IPS-18a (cell line): ENCODE data around the gene MAP9.

Experiments
- H3K27ac ChIP-seq: one replicate; pipeline ENCODE4 v1.5.1; 2013; ENCODE audit warnings: low read length
- H3K27me3 ChIP-seq: one replicate; pipeline ENCODE4 v1.6.1; 2013; ENCODE audit warnings: mild to moderate bottlenecking, low read length; ENCODE audit not compliant: control insufficient read depth, insufficient read depth
- H3K36me3 ChIP-seq: one replicate; pipeline ENCODE4 v1.6.1; 2013; ENCODE audit warnings: low read depth, low read length; ENCODE audit not compliant: control insufficient read depth
- H3K4me1 ChIP-seq: one replicate; pipeline ENCODE4 v1.6.1; 2013; ENCODE audit warnings: low read depth, low read length; ENCODE audit not compliant: control insufficient read depth
- H3K4me3 ChIP-seq: one replicate; pipeline ENCODE4 v1.5.1; 2013; ENCODE audit warnings: low read length
- H3K9ac ChIP-seq: one replicate; pipeline ENCODE4 v1.6.1; 2013; ENCODE audit warnings: mild to moderate bottlenecking, low read length, moderate library complexity
- H3K9me3 ChIP-seq: one replicate; pipeline ENCODE4 v1.6.1; 2013; ENCODE audit warnings: low read depth, low read length; ENCODE audit not compliant: control insufficient read depth

MAP9 gene

GRCh38 chr4:155400893-155401292, 24.1 kb upstream of the MAP9 start:
- no peaks in the 10 kb centered on the region for H3K4me1 ChIP-seq
- no peaks in the 10 kb centered on the region for H3K36me3 ChIP-seq
- no peak overlapping the region for H3K4me3 ChIP-seq
- H3K27ac ChIP-seq = no peak overlapping the region
- H3K27me3 ChIP-seq = peaks cover 31% of the 10 kb centered on the region
- H3K9ac ChIP-seq = no peak overlapping the region
- H3K9me3 ChIP-seq = no peaks in the 10 kb centered on the region

GRCh38 chr4:155399974-155400697, 23.4 kb upstream of the MAP9 start:
- H3K27ac ChIP-seq = no peak overlapping the region
- no peak overlapping the region for H3K9ac ChIP-seq
- H3K4me1 ChIP-seq = no peaks in the 10 kb centered on the region
- H3K9me3 ChIP-seq = no peaks in the 10 kb centered on the region
- no peak overlapping the region for H3K4me3 ChIP-seq
- peaks cover 23% of the 10 kb centered on the region for H3K27me3 ChIP-seq
- H3K36me3 ChIP-seq = no peaks in the 10 kb centered on the region

DNA sequence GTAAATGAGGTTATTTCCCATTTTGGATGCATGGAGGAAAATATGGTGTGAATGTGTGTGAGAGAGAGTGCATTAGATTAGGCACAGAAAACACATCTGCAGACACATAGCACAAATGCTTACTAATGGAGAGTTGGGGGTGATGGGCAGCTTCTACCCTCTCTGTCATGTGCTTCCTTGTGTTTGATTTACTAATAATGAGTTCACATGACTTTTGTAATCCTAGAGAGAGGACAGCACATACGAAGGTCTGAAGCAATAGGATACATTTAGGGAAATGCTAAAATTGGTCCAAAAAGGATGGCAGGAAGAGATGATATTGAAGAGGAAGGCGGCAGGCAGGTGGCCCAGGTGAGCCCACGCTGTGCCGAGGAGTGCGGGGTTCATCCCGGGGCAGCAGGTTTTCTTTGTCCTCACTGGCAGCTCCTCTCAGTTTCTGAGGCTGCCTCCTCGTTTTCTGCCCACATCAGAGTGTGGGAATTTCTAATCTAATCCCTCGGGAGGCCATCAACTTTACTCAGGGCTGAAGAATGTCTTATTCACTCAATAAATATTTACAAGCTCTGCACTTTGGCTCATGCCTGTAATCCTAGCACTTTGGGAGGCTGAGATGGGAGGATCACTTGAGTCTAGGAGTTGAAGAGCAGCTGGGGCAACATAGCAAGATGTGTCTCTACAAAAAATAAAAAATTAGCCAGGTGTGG, 15.9 kb upstream of the MAP9 start:
- no peaks in the 10 kb centered on the region for H3K4me1 ChIP-seq
- no peaks in the 10 kb centered on the region for H3K9me3 ChIP-seq
- H3K27ac ChIP-seq = no peak overlapping the region
- H3K36me3 ChIP-seq = no peaks in the 10 kb centered on the region
- no peak overlapping the region for H3K4me3 ChIP-seq
- H3K9ac ChIP-seq = no peak overlapping the region
- no peaks in the 10 kb centered on the region for H3K27me3 ChIP-seq

- Histone ChIP-seq H3K9ac (no peak overlapping the region), H3K27ac (no peak overlapping the region)
Observed at GRCh38 chr4:155391932-155392331, 15.2 kb upstream of the MAP9 start.

GRCh38 chr4:155388162-155388561, 11.4 kb upstream of the MAP9 start:
- Histone ChIP-seq H3K9me3 (no peaks in the 10 kb centered on the region), H3K27me3 (no peaks in the 10 kb centered on the region), H3K4me1 (no peaks in the 10 kb centered on the region), H3K36me3 (no peaks in the 10 kb centered on the region), H3K27ac (no peak overlapping the region), H3K4me3 (no peak overlapping the region), H3K9ac (no peak overlapping the region)

More at GRCh38 chr4:155391932-155392331, 15.2 kb upstream of the MAP9 start:
- Histone ChIP-seq H3K36me3 (no peaks in the 10 kb centered on the region), H3K4me1 (no peaks in the 10 kb centered on the region), H3K4me3 (no peak overlapping the region), H3K27me3 (no peaks in the 10 kb centered on the region), H3K9me3 (no peaks in the 10 kb centered on the region)

- Histone ChIP-seq H3K9me3 (no peaks in the 10 kb centered on the region), H3K27me3 (peaks cover 13% of the 10 kb centered on the region), H3K4me3 (no peak overlapping the region), H3K9ac (no peak overlapping the region), H3K4me1 (no peaks in the 10 kb centered on the region), H3K36me3 (no peaks in the 10 kb centered on the region), H3K27ac (no peak overlapping the region)
Observed at GRCh38 chr4:155383541-155383940, 6.8 kb upstream of the MAP9 start.

DNA sequence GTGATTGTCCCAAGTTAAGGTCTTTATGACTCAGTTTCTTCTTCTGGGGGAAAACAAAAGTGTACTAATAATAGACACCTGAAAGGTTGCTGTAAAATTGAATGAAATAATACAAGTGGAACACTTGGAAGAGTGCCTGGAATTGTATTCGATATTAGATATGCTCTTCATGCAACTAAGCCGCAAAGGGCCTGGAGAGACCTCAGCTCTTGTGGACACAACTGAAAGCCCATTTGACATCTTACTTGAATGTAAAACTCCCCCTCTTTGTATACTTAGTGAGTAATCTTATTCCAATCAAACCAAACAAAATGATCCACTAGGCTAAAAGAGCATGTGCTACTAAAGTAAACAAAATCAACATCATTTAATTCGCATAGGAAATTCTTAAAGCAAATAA, 511 bp upstream of the MAP9 start:
- H3K27me3 ChIP-seq = peaks cover 23% of the 10 kb centered on the region
- peaks cover 7% of the 10 kb centered on the region for H3K4me1 ChIP-seq
- peaks cover 4% of the 10 kb centered on the region for H3K36me3 ChIP-seq
- no peak overlapping the region for H3K27ac ChIP-seq
- peak overlapping the region; percentile 23 for H3K4me3 ChIP-seq
- H3K9me3 ChIP-seq = no peaks in the 10 kb centered on the region
- H3K9ac ChIP-seq = no peak overlapping the region

DNA sequence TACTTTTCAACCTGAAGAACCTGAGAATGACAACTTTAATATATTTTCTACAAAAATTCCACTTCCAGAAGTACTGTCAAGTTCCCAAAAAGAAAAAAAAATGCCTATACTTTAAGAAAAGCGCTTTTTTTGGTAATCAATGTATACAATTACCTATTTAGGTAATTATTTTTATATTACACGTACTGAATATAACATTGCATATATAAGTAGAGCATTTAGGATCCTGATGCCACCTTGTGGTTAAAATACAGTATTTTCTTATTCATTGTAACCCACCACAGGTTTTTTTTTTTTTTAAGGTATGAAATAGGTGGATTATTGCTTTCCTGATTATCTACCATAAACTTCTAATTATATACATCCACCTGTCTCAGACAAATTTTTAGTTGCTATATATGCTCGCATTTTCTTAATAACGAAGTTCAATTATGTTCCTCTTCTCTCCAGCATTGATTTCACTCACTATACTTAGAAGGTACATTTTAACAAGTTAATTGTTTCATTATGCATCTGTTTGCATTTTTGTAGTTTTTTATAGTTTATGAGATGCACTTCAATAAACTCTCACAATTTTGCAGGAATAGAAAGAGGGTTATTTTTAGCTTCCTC, 5.2 kb downstream of the MAP9 start:
- Histone ChIP-seq H3K36me3 (peaks cover 4% of the 10 kb centered on the region), H3K27me3 (peaks cover 4% of the 10 kb centered on the region), H3K4me3 (no peak overlapping the region), H3K9me3 (no peaks in the 10 kb centered on the region), H3K4me1 (peaks cover 7% of the 10 kb centered on the region), H3K9ac (no peak overlapping the region), H3K27ac (no peak overlapping the region)

- Histone ChIP-seq H3K4me3 (no peak overlapping the region), H3K4me1 (no peaks in the 10 kb centered on the region), H3K36me3 (peaks cover 2% of the 10 kb centered on the region), H3K27me3 (no peaks in the 10 kb centered on the region), H3K9ac (no peak overlapping the region), H3K27ac (no peak overlapping the region), H3K9me3 (no peaks in the 10 kb centered on the region)
Observed at GRCh38 chr4:155367608-155368007, 9.2 kb downstream of the MAP9 start.

DNA sequence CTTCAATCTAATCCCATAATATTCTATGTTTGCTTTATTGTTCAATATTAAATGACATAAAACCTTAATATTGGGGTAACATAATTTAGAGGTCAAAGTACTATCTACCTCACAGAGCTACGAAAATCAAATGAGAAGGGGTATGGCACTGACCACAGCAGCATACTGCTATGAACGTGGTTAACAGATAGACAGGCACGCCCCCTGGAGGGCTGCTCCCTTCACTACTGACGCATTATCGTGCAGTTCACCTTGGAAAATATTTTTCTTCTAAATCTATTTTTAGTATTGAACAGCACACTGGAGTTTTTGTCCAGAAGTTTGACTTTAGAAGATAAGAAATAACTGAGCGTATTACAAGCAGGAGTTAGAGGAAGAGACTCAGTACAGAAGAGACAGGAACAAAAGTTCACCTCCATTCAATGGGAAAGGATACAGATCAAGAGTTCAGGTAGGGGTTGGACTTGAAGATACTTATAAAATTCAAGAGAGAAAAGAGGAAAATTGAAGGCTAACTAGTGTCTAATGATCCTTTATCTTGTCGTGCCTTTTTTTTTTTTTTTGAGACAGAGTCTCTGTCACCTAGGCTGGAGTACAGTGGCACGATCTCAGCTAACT, 22.7 kb downstream of the MAP9 start:
- H3K27me3 ChIP-seq = no peaks in the 10 kb centered on the region
- H3K4me1 ChIP-seq = no peaks in the 10 kb centered on the region
- H3K36me3 ChIP-seq = no peaks in the 10 kb centered on the region
- no peaks in the 10 kb centered on the region for H3K9me3 ChIP-seq
- H3K9ac ChIP-seq = no peak overlapping the region
- no peak overlapping the region for H3K27ac ChIP-seq
- no peak overlapping the region for H3K4me3 ChIP-seq

- Histone ChIP-seq H3K9me3 (peaks cover 2% of the 10 kb centered on the region), H3K9ac (no peak overlapping the region), H3K4me1 (no peaks in the 10 kb centered on the region), H3K27me3 (no peaks in the 10 kb centered on the region), H3K4me3 (no peak overlapping the region), H3K27ac (no peak overlapping the region), H3K36me3 (no peaks in the 10 kb centered on the region)
Observed at GRCh38 chr4:155342142-155342541, 34.6 kb downstream of the MAP9 start.
